HUES64 (cell line): ENCODE results near the gene TRIM38.

Experiments used
- H3K27ac ChIP-seq: 2 replicates; pipeline ENCODE4 v1.7.0; 2013; ENCODE audit warnings: low read depth, low read length, inconsistent platforms
- H3K27me3 ChIP-seq: 2 replicates; pipeline ENCODE4 v1.6.1; 2013; ENCODE audit warnings: mild to moderate bottlenecking, low read length; ENCODE audit not compliant: insufficient read depth
- H3K36me3 ChIP-seq: 2 replicates; pipeline ENCODE4 v1.6.1; 2013; ENCODE audit warnings: mild to moderate bottlenecking, low read length; ENCODE audit not compliant: insufficient read depth
- H3K4me1 ChIP-seq: 2 replicates; pipeline ENCODE4 v1.6.1; 2013; ENCODE audit warnings: mild to moderate bottlenecking, low read length, moderate library complexity; ENCODE audit not compliant: insufficient read depth
- H3K4me3 ChIP-seq: 2 replicates; pipeline ENCODE4 v1.5.1; 2013; ENCODE audit warnings: mild to moderate bottlenecking, low read length, moderate library complexity
- H3K9ac ChIP-seq: 2 replicates; pipeline ENCODE4 v1.6.1; 2013; ENCODE audit warnings: mild to moderate bottlenecking, low read depth, low read length
- H3K9me3 ChIP-seq: 2 replicates; pipeline ENCODE4 v1.6.1; 2013; ENCODE audit warnings: low read depth, low read length; ENCODE audit not compliant: insufficient read depth
- WGBS: fragments of 150-250, 120-280 bp; methylation state at CpG from one replicate; pipeline ENCODE4 v1.1.7; 2013; ENCODE audit warnings: missing lambda C conversion rate; 5-methylcytosine and 5-hydroxymethylcytosine counted together

Gene TRIM38

GRCh38 chr6:25958700-25959162 is 3.9 kb upstream of the TRIM38 start:
- no peaks in the 10 kb centered on the region for H3K27me3 ChIP-seq
- peaks cover 20% of the 10 kb centered on the region for H3K9me3 ChIP-seq
- H3K27ac ChIP-seq, result no peak overlapping the region
- H3K36me3 ChIP-seq, result no peaks in the 10 kb centered on the region
- H3K4me1 ChIP-seq, result peaks cover 13% of the 10 kb centered on the region
- no peak overlapping the region for H3K4me3 ChIP-seq
- whole genome bisulfite sequencing, result 95% methylated on average over 3 of the region's 3 CpGs
- H3K9ac ChIP-seq, result no peak overlapping the region

DNA sequence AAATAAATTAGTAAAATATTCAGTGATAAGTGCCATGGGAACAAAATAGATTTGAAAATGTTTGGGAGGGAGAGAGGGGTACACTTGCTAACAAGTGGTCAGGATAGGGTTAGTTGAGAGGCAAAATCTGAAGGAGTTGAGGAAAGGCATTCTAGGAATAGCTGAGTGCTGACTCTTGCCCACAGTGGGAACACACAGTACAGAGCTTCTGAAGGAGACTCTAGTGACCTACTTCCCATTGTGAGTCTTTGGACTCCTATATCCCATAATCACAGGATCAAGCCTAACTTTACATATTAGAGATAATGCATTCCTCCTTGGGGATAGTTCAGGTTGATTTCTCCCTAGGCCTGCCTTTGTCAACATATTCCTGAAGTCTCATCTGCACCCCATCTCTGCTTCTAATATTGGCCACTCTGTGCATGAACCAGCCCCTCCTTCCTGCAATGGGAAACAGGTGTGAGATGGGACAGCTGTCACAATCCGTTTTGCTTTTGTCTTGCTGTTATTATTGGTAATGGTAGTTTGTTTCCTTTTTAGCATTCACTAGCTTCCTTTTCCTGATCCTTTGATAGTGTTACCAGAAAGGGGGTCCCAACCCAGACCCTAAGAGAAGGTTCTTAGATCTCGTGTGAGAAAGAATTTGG is 2.6 kb upstream of the TRIM38 start:
- no peak overlapping the region for H3K4me3 ChIP-seq
- WGBS, result 96% methylated on average over 1 of the region's 2 CpGs
- peaks cover 20% of the 10 kb centered on the region for H3K9me3 ChIP-seq

DNA sequence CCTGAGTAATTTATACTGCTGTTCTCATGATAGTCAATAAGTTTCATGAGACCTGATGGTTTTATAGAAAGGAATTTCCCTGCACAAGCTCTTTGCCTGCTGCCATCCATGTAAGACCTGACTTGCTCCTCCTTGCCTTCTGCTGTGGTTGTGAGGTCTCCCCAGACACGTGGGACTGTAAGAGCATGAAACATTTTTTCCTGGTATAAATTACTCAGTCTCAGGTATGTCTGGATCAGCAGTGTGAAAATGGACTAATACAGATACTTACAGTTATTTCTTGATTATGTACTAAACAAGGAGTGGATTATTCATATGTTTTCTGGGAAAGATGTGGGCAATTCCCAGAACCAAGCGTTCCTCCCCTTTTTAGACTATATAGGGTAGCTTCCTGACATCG is 1.9 kb upstream of the TRIM38 start:
- no peak overlapping the region for H3K27ac ChIP-seq

More for the DNA sequence above, 2.6 kb upstream of the TRIM38 start:
- Histone ChIP-seq H3K27me3 (no peaks in the 10 kb centered on the region), H3K27ac (no peak overlapping the region), H3K9ac (no peak overlapping the region), H3K36me3 (no peaks in the 10 kb centered on the region), H3K4me1 (peaks cover 21% of the 10 kb centered on the region)

DNA sequence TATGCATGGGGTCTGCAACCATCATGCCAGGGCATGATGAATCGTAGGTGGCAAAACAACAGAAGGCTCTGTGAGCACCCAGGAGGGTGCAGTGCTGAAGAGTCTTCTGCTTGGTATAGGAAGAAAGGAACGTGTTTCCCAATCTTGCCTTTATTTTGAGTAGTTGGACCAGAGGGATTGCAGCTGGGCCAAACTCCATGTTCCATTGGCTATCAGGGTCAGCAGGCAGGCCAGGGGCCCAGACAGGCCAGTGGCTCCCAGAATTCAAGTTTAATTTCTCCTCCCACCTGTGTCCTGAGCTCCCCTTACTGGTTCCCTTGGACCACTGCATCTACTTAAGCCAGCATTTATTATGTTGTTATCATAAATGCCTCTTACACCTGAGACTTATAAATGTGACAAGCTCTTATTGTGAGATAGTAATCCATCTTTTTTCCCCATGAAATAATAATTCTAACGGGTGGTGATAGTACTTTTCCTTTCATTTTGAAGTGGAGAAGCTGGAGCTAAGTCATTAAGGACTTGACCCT is 918 bp upstream of the TRIM38 start:
- peaks cover 20% of the 10 kb centered on the region for H3K9me3 ChIP-seq
- no peak overlapping the region for H3K4me3 ChIP-seq
- no peak overlapping the region for H3K27ac ChIP-seq
- no peaks in the 10 kb centered on the region for H3K27me3 ChIP-seq
- 92% methylated on average over 3 of the region's 3 CpGs for WGBS
- no peak overlapping the region for H3K9ac ChIP-seq
- peaks cover 30% of the 10 kb centered on the region for H3K4me1 ChIP-seq
- no peaks in the 10 kb centered on the region; the same call in 1 of the 2 replicates for H3K36me3 ChIP-seq

More for the DNA sequence above, 1.9 kb upstream of the TRIM38 start:
- Histone ChIP-seq H3K9me3 (peaks cover 20% of the 10 kb centered on the region), H3K27me3 (no peaks in the 10 kb centered on the region), H3K4me3 (no peak overlapping the region), H3K4me1 (peaks cover 21% of the 10 kb centered on the region), H3K36me3 (no peaks in the 10 kb centered on the region), H3K9ac (no peak overlapping the region)
- WGBS, result 79% methylated on average over 3 of the region's 3 CpGs

DNA sequence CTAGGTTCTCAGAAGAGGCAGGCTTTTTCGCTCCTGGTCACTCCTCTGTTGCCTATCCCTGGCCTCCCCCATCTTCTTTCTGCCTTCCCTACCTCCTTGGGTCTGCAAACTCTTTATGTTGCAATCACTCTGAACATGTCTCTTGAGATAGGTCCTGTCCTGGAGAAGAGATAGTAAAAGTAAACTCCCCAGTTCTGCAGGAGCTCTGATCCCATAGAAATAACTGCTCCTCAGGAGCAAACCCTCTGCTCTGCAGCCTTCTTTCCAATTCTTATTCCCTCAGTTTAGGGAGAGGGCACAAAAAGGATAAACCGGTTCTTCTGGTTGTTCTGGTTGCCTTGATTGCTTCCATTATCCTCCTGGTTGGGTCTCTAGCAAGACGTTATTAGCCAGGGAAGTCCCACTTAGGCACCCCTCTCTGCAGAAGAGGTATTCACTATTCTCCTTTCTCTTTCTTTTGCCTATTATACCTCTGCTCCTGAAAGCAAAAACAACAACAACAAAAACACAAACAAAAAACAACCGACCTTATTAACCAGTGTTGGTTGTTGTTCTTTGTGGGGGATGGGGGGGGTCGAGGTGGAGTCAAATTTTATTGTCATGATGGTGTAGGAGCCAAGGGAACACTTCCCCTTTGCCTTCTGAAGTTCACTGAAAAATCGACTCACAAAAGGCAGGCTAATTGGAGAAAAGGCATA is 973 bp downstream of the TRIM38 start:
- WGBS, result 61% methylated on average over 5 of the region's 6 CpGs
- no peaks in the 10 kb centered on the region for H3K27me3 ChIP-seq
- no peak overlapping the region for H3K27ac ChIP-seq
- no peak overlapping the region for H3K9ac ChIP-seq
- H3K4me3 ChIP-seq, result peak overlapping the region; percentile 46
- peaks cover 37% of the 10 kb centered on the region for H3K4me1 ChIP-seq
- no peaks in the 10 kb centered on the region; the same call in 1 of the 2 replicates for H3K36me3 ChIP-seq
- H3K9me3 ChIP-seq, result peaks cover 14% of the 10 kb centered on the region

- H3K27ac ChIP-seq, result no peak overlapping the region
- H3K4me1 ChIP-seq, result peaks cover 37% of the 10 kb centered on the region
- H3K36me3 ChIP-seq, result peaks cover under 1% of the 10 kb centered on the region; the same call in 1 of the 2 replicates
- no peak overlapping the region for H3K4me3 ChIP-seq
- no peak overlapping the region for H3K9ac ChIP-seq
- WGBS, result 100% methylated on average over 4 of the region's 4 CpGs
- 0 out of 2 replicates have a peak, but pooled peaks cover under 1% of the 10 kb centered on the region for H3K9me3 ChIP-seq
- H3K27me3 ChIP-seq, result no peaks in the 10 kb centered on the region
Measured at GRCh38 chr6:25965058-25965457, 2.5 kb downstream of the TRIM38 start.

- WGBS, result 91% methylated on average over 9 of the region's 9 CpGs
- no peak overlapping the region for H3K4me3 ChIP-seq
- H3K4me1 ChIP-seq, result peaks cover 40% of the 10 kb centered on the region
Measured at GRCh38 chr6:25966711-25967110, 4.1 kb downstream of the TRIM38 start.

DNA sequence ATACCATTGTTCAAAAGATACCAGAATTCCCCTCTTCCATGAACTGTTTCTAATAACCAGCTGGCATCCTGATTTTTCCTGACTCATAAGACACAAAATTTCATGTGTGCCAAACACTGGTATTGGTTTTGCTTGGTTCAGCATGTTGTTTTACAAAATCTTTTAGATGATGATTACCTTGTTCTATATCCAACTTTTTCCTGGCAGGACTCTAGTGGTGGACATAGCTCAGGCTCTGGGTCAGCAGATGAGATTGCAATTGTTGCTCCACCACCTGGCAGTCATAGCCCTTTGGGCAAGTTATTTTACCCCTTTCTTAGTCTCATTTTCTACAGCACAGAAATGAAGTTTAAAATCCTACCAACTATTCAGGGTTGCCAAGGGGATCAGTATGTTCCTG is 6.2 kb downstream of the TRIM38 start:
- no peak overlapping the region for H3K4me3 ChIP-seq
- H3K9me3 ChIP-seq, result no peaks in the 10 kb centered on the region

More at GRCh38 chr6:25966711-25967110, 4.1 kb downstream of the TRIM38 start:
- H3K9me3 ChIP-seq, result no peaks in the 10 kb centered on the region
- peaks cover 11% of the 10 kb centered on the region for H3K36me3 ChIP-seq
- H3K27ac ChIP-seq, result no peak overlapping the region
- H3K9ac ChIP-seq, result no peak overlapping the region
- H3K27me3 ChIP-seq, result no peaks in the 10 kb centered on the region

DNA sequence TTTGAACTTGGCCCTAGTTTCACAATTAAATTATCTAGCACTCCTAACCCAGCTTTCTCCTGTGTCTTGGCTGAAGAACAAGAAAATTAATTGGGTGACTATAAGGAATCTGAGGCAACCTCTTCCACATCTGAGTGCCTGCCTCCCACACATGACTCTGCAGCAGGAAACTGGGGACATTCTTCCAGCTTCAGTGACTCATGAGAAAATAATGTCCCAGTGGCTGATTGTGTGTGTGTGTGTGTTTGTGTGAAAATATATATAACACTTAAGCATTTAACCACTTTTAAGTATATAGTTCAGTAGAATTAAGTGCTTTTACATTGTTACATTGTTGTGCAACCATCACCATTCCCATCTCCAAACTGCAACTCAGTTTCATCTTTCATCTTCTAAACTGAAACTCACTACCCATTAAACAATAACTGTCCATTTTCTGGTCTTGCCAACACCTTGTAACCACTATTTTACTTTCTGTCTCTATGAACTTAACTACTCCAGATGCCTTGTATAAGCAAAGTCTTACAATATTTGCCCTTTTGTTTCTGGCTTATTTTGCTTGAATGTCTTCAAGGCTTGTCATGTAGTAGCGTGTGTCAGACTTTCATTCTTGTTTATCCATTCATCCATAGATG is 8.7 kb downstream of the TRIM38 start:
- no peaks in the 10 kb centered on the region for H3K27me3 ChIP-seq
- 91% methylated on average over 1 of the region's 1 CpG for WGBS
- no peak overlapping the region for H3K27ac ChIP-seq
- H3K36me3 ChIP-seq, result peaks cover 46% of the 10 kb centered on the region
- peaks cover 14% of the 10 kb centered on the region for H3K4me1 ChIP-seq
- no peaks in the 10 kb centered on the region for H3K9me3 ChIP-seq
- H3K9ac ChIP-seq, result no peak overlapping the region
- H3K4me3 ChIP-seq, result no peak overlapping the region

More for the DNA sequence above, 6.2 kb downstream of the TRIM38 start:
- Histone ChIP-seq H3K9ac (no peak overlapping the region), H3K36me3 (peaks cover 30% of the 10 kb centered on the region), H3K27ac (no peak overlapping the region), H3K27me3 (no peaks in the 10 kb centered on the region), H3K4me1 (peaks cover 27% of the 10 kb centered on the region)

GRCh38 chr6:25972128-25972527 is 9.5 kb downstream of the TRIM38 start:
- Histone ChIP-seq H3K27ac (no peak overlapping the region), H3K27me3 (no peaks in the 10 kb centered on the region), H3K36me3 (peaks cover 46% of the 10 kb centered on the region; the same call in 1 of the 2 replicates), H3K9ac (no peak overlapping the region), H3K4me1 (peaks cover 6% of the 10 kb centered on the region), H3K9me3 (no peaks in the 10 kb centered on the region), H3K4me3 (no peak overlapping the region)
- WGBS, result 100% methylated on average over 1 of the region's 1 CpG

- H3K36me3 ChIP-seq, result peaks cover 46% of the 10 kb centered on the region; the same call in 1 of the 2 replicates
- peaks cover 4% of the 10 kb centered on the region; the same call in 1 of the 2 replicates for H3K4me1 ChIP-seq
- no peak overlapping the region for H3K9ac ChIP-seq
- WGBS, result 94% methylated on average over 5 of the region's 5 CpGs
- H3K27ac ChIP-seq, result no peak overlapping the region
- no peaks in the 10 kb centered on the region for H3K27me3 ChIP-seq
- H3K9me3 ChIP-seq, result no peaks in the 10 kb centered on the region
- no peak overlapping the region for H3K4me3 ChIP-seq
Measured at GRCh38 chr6:25972902-25973301, 10.3 kb downstream of the TRIM38 start.
